HG02981 (cell line): ENCODE results near the gene HLA-DRB5.
"Not testable (repeated sequence)": the region's sequence is repeated elsewhere in the genome, so short reads cannot be mapped to it uniquely, and the experiment has no call there.

Experiments used
- ATAC-seq: cut with Tn5 transposase; IDR thresholded peaks from one replicate; pipeline ENCODE4 v1.9.1; 2021; ENCODE audit warnings: mild to moderate bottlenecking, moderate library complexity; ENCODE audit not compliant: unreplicated experiment

The HLA-DRB5 gene

DNA sequence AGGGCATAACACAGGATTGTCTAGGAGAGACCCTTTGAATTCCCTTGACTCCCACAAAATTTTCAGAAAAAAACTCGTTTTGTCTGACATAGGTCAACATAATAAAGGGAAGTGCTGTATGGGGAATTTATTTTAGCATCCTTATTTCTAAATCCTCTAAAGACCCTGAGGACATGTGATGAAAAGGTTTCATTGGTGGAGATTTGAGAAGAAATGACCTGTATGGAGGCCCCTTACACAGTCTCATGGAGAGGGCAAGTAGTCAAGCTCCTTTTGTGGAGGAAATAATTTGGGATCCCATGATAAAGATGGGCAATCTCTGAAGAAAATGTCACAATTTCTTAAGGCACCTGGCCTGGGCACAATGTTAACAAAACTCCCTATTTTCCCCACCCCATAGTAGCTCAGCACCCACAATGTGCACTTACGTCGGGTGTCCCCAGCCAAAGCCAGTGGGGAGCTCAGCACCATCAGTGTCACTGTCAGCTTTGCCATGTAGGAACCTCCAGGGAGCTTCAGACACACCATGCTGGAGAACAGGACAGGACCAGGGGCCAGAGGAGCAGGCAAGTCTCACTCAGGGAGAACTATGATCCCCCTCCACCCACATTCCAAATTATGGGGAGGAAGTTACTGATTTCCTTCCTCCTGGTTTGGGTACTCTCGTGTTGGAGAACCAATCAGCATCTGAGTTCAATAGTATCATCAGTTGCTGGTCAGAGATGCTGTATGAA, at the start of gene HLA-DRB5:
TSS of gene HLA-DRB5 (minus strand) at position 591 of the 734 bp plus-strand sequence. CDS start at position 528, 63 bp downstream.
- ATAC-seq: peak; percentile 57

DNA sequence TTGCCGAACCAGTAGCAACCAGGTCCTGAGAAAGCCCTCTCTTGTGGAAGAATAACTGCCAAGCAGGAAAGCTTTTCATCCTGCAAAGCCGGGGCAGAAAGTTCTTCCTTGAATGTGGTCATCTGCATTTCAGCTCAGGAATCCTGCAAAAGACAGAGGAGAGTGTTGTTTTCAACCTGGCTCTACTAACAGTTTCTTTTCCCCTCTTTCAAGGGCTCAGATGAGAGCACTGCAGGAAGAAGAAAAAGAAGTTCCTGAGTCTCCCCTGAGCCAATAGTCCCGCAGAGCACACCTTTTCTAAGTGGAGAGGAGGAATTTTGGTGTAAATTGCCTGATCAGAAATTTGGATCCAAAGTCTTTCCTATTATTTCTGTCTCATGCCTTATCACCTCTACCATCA, 48.9 kb upstream of the HLA-DRB5 start:
- no peak for ATAC-seq

DNA sequence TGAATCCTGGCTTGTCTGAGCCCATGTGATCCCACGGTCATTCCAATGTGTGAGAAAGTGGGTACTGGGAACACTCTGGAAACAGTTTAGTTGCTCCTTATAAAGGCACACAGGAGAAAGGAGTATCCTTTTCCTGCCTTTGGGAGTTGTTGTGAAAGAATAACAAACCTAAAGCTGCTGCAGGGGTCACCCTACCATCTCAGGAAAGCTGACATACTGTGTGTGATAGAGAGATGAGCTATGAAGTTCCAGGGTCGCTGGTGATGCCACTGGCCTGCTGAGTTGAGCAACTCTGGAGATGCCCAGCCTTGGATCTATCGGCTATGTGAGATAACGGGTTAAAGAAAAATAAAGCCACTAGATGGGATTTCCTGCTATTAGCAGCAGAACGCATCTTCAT, 47.4 kb upstream of the HLA-DRB5 start:
- not testable (repeated sequence) for ATAC-seq

DNA sequence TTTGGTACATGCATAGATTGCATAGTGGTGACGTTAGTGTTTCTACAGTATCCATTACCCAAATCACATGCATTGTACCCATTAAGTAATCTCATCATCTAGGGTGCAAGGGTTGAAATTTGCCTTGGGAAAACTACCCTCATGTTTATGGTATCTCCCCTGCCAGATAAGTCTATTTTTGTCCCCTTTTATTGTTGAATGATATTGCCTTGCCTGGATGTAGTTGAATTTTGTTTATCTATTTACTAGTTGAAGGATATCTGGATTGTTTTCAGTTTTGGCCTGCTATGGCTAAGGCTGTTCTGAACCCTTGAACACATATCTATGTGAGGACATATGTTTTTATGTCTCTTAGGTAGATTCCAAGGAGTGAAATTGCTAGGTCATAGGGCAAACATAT, 46.2 kb upstream of the HLA-DRB5 start:
- ATAC-seq: no peak

DNA sequence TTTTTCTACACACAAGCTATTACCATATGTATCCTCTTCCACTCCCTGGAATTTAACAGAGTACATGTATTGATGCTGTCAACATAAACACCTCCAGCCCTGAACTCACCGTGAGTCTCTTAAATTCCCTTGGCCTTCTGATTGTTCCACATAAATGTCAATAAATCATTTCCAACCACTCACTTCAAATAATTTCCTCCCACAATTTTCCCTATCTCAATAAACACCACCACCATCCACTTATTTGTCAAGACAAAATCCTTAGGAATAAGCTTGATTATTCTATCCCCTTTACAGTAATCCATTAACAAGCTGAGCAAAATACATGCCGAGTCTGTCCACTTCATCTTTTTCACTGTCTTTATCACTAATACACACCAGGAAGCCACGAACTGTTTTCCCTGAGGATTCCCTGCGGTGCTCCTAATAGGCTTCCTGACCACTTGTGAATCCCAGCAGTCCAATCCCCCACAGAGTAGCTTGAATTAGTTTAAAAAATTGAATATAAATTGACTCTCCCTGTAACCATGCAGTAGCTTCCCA, 40.3 kb upstream of the HLA-DRB5 start:
- no peak for ATAC-seq

DNA sequence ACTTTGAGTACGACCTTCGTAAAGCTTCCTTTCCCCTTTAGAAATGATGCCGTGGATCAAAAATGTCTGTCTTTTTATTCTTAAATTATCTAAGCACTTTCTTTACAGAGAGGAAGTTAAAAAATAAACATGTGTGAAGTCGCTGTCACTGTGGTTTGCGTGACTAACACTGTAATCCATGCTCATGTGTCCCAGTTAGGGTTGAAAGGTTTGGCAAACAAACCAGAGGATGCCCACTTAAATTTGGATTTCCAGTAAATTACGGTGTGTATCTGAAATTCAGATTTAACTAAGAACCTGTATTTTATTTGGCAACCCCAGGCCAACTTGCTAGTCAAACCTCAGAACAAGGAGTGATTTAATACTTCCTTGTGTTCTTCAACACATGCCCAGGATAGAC, 38.5 kb upstream of the HLA-DRB5 start:
- ATAC-seq: no peak

DNA sequence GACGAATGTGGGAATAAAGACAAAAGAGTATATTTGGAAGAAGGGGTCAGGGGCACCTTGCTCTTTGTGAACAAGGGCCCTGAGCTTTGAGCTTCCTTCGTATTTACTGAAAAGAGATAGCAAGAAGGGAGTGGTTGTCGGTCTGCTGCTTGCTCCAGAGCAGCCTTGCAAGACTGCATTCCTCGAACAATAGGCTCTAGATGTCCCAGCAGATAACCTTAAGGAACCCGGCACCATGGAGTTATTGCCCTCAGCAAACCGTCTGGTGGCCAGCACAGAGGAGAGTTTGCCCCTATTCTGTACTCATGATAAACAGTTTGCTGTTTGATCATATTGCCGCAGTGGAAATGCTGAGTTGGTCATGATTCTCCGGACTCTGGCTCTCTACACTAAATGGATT, 36.9 kb upstream of the HLA-DRB5 start:
- ATAC-seq: no peak

DNA sequence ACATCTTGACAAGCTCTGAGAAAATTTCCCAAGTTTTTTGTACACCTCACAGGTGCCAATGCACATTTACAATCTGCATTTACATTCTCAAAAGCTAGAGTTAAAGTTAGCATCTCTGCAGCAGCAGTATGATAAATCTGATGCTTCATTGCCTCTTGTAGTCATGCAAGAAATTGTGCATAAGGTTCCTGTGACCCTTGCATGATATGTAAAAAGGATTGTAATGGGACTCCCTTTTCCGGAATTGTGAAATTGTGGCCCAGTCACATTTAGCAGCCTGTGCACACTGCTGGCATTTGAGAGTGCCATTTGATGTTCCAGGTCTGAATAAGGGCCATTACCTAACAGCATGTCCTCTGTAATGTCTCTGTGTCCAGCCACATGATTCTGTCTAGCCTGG, 35.4 kb upstream of the HLA-DRB5 start:
- ATAC-seq: no peak

DNA sequence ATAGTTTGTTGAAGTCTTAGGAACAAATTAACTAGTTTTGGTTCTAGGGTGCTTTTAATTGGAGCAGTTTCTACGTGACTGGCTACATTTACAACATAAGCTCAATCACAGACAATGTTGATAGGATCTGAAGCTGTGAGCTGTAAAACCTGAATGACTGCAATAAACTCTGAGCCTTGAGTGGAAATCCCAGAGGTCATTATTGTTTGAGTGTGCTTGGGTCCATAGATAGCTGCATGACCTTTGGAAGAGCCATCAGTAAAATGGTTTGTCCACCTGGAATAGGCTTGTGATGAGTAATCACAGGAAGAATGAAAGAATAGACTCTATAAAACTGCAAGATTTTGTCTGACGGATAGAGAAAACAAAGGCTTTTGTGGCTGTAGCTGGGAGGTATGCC, 32.9 kb upstream of the HLA-DRB5 start:
- no peak for ATAC-seq

DNA sequence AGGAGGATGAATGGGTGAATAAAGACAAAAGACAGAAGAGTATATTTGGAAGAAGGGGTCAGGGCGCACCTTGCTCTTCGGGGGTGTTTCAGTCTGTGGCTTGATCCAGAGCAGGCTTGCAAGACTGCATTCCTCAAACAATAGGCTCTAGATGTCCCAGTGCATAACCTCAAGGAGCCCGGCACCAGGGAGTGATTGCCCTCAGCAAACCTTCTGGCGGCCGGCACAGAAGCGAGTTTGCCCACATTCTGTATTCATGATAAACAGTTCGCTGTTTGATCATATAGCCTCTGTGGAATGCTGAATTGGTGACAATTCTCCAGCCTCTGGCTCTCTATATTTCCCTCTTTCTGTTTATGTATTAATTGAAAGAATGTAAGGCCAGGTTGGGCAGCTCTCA, 29.7 kb upstream of the HLA-DRB5 start:
- ATAC-seq: no peak

DNA sequence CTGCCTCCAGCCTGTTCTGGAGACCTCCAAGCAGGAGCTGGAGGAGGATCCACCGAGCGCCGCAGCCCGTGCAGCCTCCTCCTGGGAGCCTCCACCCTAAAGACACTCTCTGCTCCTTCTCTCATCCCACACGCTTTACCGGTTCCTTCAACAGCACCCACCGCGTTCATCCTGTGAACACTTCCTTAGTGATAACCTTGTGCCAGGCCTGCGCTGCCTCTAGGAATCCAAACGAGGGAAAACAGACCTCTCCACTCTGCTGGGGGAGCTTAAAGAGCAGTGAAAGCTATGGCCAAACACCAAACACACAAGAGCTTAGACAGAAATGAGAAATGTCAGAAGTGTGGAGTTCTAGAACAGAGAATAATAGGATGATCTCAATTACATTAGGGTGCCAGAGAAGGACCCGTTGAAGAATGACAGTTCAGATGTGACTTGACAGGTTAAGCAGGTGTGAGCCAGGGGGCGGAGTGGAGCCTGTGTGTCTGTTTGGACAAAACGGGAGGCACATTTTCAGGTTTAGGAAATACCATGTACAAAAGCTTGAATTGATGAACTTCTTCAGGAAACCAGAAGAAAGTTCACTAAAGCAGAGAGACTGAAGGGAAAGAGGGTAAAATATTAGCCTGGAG, 28.5 kb upstream of the HLA-DRB5 start:
- ATAC-seq: no peak

DNA sequence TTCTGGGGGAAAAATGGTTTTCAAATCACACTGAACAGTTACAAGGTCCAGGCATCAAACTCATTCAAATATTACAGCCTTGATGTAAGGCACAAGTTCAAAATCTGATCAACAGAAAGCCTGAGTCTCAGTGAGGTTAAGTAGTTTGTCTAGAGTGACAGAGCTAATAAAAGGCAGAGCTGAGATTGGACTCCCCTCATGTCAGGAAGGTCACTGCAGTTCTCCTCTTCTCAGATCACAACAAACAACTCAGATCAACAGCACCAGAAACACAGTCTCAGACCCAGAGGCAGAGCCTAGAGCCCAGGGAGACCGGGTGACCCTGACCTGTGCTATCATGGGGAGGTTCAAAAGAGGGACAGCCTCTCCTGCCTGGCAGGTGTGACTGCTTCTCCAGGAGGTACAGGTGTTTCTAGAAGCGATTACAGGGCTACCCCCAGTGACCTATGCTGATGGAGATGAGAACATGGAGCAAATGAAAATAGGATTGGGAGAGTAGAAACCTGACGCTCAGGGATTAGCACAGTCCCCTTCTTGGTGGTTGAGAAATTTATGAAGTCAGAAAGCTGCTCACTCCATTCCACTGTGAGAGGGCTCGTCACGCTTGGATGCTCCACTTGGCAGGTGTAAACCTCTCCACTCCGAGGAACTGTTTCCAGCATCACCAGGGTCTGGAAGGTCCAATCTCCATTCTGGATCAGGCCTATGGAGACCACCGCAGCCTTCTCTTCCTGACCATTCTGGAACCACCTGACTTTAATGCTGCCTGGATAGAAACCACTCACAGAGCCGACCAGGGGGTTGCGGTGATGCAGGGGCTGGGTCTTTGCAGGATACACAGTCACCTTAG, 24.3 kb upstream of the HLA-DRB5 start:
- ATAC-seq: no peak

DNA sequence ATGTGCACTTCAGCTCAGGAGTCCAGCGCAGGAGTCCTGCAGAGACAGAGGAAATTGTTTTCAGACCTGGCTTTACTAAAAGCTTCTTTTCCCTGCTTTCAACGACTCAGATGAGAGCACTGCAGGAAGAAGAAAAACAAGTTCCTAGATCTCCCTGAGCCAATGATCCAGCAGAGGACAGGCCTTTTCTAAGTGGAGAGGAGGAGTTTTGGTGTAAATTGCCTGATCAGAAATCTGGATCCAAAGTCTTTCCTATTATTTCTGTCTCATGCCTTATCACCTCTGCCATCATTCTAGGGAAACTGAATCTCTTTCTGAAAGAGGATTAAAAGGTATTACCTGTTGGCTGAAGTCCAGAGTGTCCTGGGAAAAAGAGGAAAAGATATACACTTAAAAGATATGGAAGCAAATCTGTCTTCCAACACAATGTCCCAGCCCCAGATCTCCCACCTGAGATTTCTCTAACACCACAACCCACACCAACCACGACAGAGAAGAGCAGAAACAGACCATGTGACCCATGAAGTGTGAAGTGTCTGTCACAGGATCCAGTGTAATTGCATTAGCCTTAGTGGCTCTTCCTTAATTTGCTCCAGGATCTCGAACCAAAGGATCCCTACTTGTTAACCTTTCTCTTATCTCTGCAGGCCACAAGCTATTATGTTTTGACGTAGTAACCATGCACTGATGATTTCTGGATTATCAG, 23.1 kb upstream of the HLA-DRB5 start:
- no peak for ATAC-seq

DNA sequence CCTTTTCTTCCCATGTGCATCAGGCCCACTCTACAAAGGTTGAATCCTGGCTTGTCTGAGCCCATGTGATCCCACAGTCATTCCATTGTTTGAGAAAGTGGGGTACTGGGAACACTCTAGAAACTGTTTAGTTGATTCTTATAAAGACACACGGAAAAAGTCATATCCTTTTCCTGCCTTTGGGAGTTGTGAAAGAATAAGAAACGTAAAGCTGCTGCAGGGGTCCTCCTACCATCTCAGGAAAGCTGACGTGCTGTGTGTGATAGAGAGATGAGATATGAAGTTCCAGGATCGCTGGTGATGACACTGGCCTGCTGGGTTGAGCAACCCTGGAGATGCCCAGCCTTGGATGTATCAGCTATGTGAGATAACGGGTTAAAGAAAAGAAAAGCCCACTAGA, 21.3 kb upstream of the HLA-DRB5 start:
- ATAC-seq: no peak

DNA sequence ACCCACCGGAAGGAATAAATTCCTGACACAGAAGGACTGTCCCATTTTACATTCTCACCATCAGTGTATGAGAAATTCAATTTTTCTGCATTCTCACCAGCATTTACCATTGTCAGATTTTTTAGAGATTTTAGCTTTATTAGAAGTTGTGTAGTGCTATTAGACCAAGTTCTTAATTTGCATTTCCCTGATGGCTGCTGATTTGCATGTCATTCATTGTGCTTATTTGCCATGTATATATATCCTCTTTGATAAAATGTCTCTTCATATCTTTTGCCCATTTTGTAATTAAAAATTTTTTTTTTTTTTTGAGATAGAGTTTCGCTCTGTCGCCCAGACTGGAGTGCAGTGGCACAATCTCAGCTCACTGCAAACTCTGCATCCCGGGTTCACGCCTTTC, 9.8 kb upstream of the HLA-DRB5 start:
- no peak for ATAC-seq

DNA sequence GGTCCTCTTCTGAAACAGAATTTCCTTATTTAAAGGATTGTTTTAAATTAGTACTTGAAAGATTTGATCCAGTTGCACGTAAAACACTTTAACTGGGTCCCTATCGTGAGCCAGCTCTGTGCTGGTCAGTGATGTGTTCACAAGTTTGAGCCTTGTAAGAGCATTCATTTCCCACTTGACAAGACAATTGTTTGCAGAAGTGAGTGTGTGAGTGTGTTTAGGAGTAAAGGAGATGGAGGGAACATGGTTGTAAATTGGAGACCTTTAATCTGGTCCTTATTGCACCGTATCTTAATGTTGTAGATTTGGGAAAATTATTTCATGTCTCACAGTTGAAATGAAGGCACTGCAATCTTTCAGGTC, 325 bp upstream of the HLA-DRB5 start:
- ATAC-seq: peak; percentile 41

DNA sequence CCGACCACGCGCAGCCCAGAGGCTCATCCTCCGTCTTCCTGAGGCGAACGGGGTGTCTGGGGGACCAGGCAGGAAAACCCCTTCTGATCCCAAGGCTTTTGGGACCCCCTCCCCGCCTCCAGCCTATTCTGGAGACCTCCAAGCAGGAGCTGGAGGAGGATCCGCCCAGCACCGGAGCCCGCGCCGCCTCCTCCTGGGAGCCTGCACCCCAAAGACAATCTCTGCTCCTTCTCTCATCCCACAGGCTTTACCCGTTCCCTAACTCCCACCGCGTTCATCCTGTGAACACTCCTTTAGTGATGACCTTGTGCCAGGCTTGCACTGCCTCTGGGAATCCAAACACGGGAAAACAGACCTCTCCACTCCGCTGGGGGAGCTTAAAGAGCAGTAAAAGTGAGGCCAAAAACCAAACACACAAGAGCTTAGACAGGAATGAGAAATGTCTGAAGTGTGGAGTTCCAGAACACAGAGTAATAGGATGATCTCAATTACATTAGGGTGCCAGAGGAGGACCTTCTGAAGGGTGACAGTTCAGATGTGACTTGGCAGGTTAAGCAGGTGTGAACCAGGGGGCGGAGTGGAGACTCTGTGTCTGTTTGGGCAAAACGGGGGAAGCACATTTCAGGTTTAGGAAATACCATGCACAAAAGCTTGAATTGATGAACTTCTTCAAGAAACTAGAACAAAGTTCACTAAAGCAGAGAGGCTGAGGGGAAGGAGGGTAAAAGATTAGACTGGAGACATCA, 7.6 kb downstream of the HLA-DRB5 start:
- ATAC-seq: no peak

DNA sequence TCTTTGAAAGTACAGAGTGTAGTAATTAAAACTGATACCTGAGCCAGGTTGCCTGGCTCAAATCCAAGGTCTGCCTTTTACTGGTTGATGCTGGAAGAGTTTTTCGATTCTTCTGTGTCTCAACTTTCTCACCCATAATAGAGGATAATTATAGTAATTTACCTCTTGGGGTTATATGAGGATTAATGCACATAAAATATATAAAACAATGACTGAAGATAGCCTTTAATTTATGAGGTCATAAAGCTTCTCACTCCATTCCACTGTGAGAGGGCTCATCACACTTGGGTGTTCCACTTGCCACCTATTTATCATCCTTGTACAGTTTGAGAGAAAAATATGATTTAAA, 10.2 kb downstream of the HLA-DRB5 start:
- no peak for ATAC-seq

DNA sequence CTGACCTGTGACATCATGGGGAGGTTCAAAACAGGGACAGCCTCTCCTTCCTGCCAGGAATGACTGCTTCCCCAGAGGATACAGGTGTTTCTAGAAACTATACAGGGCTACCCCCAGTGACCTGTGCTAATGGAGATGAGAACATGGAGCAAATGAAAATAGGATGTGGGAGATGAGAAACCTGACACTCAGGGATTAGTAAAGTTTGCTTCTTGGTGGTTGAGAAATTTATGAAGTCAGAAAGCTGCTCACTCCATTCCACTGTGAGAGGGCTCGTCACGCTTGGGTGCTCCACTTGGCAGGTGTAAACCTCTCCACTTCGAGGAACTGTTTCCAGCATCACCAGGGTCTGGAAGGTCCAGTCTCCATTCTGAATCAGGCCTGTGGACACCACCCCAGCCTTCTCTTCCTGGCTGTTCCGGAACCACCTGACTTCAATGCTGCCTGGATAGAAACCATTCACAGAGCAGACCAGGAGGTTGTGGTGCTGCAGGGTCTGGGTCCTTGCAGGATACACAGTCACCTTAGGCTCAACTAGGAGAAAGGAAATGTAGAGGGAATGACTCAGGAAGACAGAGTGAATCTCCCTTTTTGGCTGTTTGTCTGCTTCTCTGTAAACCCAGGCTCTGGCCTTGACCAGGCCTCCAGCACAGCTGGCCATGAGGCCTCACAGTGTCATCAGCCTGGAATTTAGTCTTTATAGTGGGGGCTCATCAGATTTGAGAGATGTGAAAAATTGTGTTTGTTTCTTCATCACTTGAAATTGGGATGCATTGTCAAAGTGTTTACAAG, 10.8 kb downstream of the HLA-DRB5 start:
- no peak for ATAC-seq
